Diencephalon (tissue), 1 donor: ENCODE data around the gene CYP4V2. TPM values are rescaled to one million over a fixed set of nuclear protein-coding genes. Genes with fewer than 3 reads are reported as not detected.

Experiments
- total RNA-seq: library from RNA; depleted of rRNA; stranded (reverse); fragments of >200 nt; gene quantifications from one replicate; pipeline ENCODE4 v1.2.3, GENCODE V29; 2014

The CYP4V2 gene
- 11.1 TPM for total RNA-seq

GRCh38 chr4:186191200-186192065, at the start of gene CYP4V2:
Gene CYP4V2 (plus strand): TSS chr4:186191567. CDS start chr4:186191824, 257 bp downstream.

DNA sequence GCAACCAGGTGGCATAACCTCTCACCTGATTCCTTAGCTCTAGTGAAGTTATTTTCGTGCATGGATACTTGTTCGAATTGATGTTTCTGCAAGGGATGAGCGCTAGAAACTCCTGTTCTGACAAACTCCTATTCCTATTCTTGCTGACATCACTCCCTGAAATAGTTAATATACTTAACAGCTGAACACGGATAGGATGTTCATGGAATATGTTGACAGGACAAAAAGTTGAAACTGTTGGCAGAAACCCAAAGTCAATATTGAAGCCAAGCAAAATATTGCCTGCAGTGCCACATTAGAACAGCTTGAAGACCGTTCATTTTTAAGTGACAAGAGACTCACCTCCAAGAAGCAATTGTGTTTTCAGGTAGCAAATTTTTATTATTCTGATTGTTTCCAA, 35.9 kb downstream of the CYP4V2 start, which contains the start of gene KLKB1:
Gene KLKB1 (plus strand): TSS at position 287 of the 400 bp plus-strand sequence. CDS start 689 bp downstream, outside the sequence.

Other genes with a start within 250 kb of the CYP4V2 start
- gene TLR3, start 122.4 kb upstream of the CYP4V2 start, total RNA-seq: 2.1 TPM
- gene FAM149A, start 86.9 kb upstream of the CYP4V2 start, total RNA-seq: 36.4 TPM
- gene KLKB1, start 35.9 kb downstream of the CYP4V2 start, total RNA-seq: 0.69 TPM
- gene F11, start 74.6 kb downstream of the CYP4V2 start, total RNA-seq: not detected